Right lobe of liver (tissue), 6 donors: ENCODE results near the gene INIP. TPM values are rescaled to one million over a fixed set of nuclear protein-coding genes. Genes with fewer than 3 reads are reported as not detected.
"Not testable (repeated sequence)": the region's sequence is repeated elsewhere in the genome, so short reads cannot be mapped to it uniquely, and the experiment has no call there.

Source experiments
- ATAC-seq, 4 donors: fragments of 200-7000 bp; cut with Tn5 transposase; one replicate each; pipeline ENCODE4 v1.9.1; 2020; ENCODE audit warnings: mild to moderate bottlenecking in 4 of 4, moderate library complexity in 4 of 4
- DNase-seq, 3 donors: peaks; one replicate each; pipeline ENCODE4 v3.0.0-alpha.2; 2020
- H3K27ac ChIP-seq, 3 donors: fragments of 200-600 bp; one replicate each; pipeline ENCODE4 v1.8.0; 2022
- H3K27me3 ChIP-seq, 2 donors: fragments of 200-600 bp; one replicate each; pipeline ENCODE4 v1.8.0; 2022
- H3K36me3 ChIP-seq, 4 donors: fragments of 200-600 bp; sonication (generic) in 1 of 4; one replicate each; pipeline versions ENCODE4 v1.5.1 to v1.8.0; 2017 to 2022; ENCODE audit warnings: control low read depth in 1 of 4
- H3K4me1 ChIP-seq, 4 donors: fragments of 200-600 bp; sonication (generic) in 1 of 4; one replicate each; pipeline versions ENCODE4 v1.5.1 to v1.8.0; 2017 to 2022; ENCODE audit warnings: control low read depth in 1 of 4
- H3K4me3 ChIP-seq, 3 donors: fragments of 200-600 bp; one replicate each; pipeline ENCODE4 v1.8.0; 2022
- H3K9me3 ChIP-seq, 4 donors: fragments of 200-600 bp; sonication (generic) in 1 of 4; one replicate each; pipeline versions ENCODE4 v1.5.1 to v1.8.0; 2017 to 2022; ENCODE audit warnings: control low read depth in 1 of 4
- CTCF ChIP-seq, 4 donors: fragments of 200-600 bp in 3 of 4; fragments of 450-650 bp in 1 of 4; IDR thresholded peaks; one replicate each; pipeline versions ENCODE4 v1.5.1 to v1.8.0; 2016 to 2022; ENCODE audit warnings: antibody characterized with exemption in 4 of 4, mild to moderate bottlenecking in 2 of 4
- POLR2A ChIP-seq: fragments of 450-650 bp; IDR thresholded peaks from one replicate; pipeline ENCODE4 v1.6.1; 2017; ENCODE audit warnings: antibody characterized with exemption, mild to moderate bottlenecking
- WGBS: methylation state at CpG from one replicate; pipeline ENCODE4 v1.1.6; 2018; ENCODE audit warnings: low coverage, low lambda C conversion rate; ENCODE audit not compliant: insufficient coverage; ENCODE audit errors: missing lambda C conversion rate; 5-methylcytosine and 5-hydroxymethylcytosine counted together
- intact Hi-C, 2 donors: fragments of 100-400 bp; cut with DNase I; formaldehyde crosslinking; loops; one replicate each; pipeline versions ENCODE4 v1.11.2 to v1.14.1; 2022
- total RNA-seq, 6 experiments: library from RNA; depleted of rRNA in 2 of 6; stranded (reverse); fragments of >200 nt in 2 of 6; fragmentation: NEBNext Ultra II Directional in 3 of 6; extraction: Animal tissue kit (Norgen Biotek cat#: 25700) in 3 of 6; gene quantifications; one replicate each; pipeline versions ENCODE4 v1.1.0 to v1.2.4, GENCODE V29; 2016 to 2023
- donor health status: DM: no; HTN: yes; CAD: no.
- donor health status: DM: no; HTN: no; CAD: no.
- donor health status: DM: no; HTN: no; CAD: no.
- donor health status: DM: no; HTN: yes; CAD: no.
- donor health status: DM: no; HTN: yes; CAD: no.

The INIP gene
- total RNA-seq, 6 experiments from 2014 or later, result 8.2 to 15.5 (median 11.1) TPM

DNA sequence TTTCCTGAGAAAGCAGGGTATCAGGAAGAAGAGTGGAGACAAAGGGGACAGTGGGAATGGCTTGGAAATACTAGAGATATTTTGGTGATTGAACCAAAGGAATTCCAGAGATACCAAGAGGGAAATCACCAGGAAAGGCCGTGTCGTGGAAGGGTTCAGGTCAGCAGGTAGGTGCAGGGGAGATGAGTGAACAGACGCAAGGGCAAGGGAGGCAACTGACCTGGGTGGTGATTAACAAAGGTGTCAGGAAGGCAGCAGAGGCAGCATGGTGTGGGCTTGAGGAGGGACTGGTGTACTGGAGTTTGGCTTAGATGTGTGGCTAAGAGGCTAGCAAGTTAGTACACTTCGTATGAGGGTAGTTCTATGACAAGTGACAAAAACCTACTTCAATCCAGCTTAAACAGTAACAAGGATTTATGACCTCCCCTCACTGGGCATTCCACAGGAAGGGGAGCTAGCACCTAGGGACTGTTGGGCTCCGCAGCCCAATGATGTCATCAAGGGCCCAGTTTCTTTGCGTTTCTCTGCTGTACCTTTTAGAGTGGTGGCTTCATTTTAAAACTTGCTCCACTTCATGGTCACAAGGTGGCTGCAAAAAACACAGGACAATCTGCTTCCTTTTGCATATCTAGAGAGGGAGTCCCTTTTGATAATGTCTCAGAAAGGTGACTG, 37.0 kb downstream of the INIP start:
- Histone ChIP-seq H3K4me3 (no peak overlapping the region), H3K27me3 (no peaks in the 10 kb centered on the region), H3K36me3 (peaks cover 0 to 4% (median 0%) of the 10 kb centered on the region in 4 donors), H3K9me3 (no peaks in the 10 kb centered on the region), H3K27ac (no peak overlapping the region), H3K4me1 (no peaks in the 10 kb centered on the region)
- WGBS, result 88% methylated on average over 5 of the region's 6 CpGs
- TF ChIP-seq CTCF (IDR thresholded peaks at IDR 0.05) (no peak), POLR2A (no peak)
- intact Hi-C loops, result no loop called here
- DNase-seq, result no peak
- no peak for ATAC-seq

DNA sequence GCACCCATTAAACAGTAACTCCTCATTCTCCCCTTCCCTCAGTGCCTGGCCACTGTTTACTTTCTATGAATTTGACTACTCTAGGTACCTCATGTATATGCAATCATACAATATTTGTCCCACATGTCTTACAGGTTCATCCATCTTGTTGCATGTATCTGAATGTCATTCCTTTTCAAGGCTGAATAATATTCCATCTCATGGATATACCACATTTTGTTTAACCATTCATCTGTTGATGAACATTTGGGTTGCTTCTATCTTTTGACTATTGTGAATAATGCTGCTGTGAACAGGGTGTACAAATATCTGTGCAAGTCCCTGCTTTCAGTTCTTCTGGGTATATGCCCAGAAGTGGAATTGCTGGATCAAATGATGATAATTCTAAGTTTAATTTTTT, 40.9 kb downstream of the INIP start:
- ATAC-seq (no peak), DNase-seq (no peak)
- Histone ChIP-seq H3K4me1 (no peaks in the 10 kb centered on the region), H3K27me3 (no peaks in the 10 kb centered on the region), H3K27ac (no peak overlapping the region), H3K9me3 (no peaks in the 10 kb centered on the region), H3K36me3 (no peaks in the 10 kb centered on the region), H3K4me3 (no peak overlapping the region)
- intact Hi-C loops, result no loop called here
- TF ChIP-seq CTCF (IDR thresholded peaks at IDR 0.05), result no peak
- TF ChIP-seq POLR2A, result no peak

DNA sequence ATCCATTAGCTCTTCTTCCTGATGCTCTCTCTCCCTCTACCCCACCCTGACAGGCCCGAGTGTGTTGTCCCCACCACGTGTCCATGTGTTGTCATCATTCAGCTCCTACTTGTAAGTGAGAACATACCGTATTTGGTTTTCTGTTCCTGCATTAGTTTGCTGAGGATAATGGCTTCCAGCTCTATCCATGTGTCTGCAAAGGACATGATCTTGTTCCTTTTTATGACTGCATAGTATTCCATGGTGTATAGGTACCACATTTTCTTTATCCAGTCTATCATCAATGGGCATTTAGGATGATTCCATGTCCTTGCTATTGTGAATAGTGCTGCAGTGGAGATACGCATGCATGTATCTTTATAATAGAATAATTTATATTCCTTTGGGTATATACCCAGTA, 44.7 kb downstream of the INIP start:
- H3K4me3 ChIP-seq, H3K27me3 ChIP-seq, DNase-seq, H3K9me3 ChIP-seq, H3K4me1 ChIP-seq, H3K36me3 ChIP-seq, intact Hi-C loops, H3K27ac ChIP-seq, ATAC-seq: not testable (repeated sequence)
- WGBS, result 85% methylated on average over 4 of the region's 4 CpGs

DNA sequence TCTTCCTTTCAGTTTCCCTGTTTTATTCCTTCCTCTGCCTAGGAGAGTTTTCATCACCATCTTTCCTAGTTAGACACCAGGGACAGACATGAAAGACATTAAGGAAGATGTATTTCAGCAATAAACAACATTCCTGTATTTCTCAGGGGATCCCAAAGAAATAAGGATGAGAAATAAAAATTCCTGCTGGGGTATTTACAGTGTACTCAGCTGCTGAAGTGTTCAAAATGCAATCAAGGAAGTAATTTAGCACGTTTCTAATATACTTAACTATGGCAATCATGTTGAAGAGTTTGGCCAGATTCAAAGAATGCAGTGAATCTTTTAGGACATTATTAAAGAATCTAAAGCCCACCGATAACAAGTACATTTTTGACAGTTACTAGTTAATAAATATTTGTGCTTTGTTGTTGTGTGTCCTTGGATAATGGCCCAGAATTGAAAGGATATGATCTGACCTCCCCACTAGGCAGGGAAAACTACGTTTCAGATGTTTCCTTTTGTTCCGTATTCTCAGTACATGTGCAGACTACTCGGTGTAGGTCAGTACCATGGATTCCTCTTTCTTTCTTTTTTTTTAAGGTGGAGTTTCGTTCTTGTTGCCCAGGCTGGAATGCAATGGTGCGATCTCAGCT, 46.8 kb downstream of the INIP start:
- no peak for ATAC-seq
- WGBS, result 54% methylated on average over 5 of the region's 7 CpGs
- Histone ChIP-seq H3K4me1 (no peaks in the 10 kb centered on the region), H3K4me3 (no peak overlapping the region), H3K9me3 (no peaks in the 10 kb centered on the region), H3K36me3 (no peaks in the 10 kb centered on the region), H3K27me3 (no peaks in the 10 kb centered on the region), H3K27ac (no peak overlapping the region)
- intact Hi-C loops, result no loop called here
- TF ChIP-seq CTCF (IDR thresholded peaks at IDR 0.05) (no peak), POLR2A (no peak)
- no peak for DNase-seq

DNA sequence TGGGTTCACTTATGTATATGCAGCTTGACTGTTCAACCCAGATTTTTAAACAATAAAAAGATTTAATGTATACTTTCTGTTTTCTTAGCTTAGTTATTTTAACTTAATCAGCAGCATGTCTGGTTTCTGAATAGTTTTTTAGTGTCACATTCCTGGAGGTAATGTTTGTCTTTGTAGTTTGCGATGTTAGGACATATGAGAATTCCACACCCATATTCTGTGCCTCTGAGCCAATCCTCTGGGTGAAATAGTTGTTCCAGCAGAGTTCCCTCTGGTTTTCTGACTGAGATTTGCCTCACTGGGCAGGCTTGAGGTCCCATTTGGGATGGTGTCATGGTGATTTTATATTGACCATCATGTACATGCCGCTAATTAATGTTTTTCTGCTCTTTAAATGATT, 48.6 kb downstream of the INIP start:
- ATAC-seq (no peak), DNase-seq (no peak)
- no peaks in the 10 kb centered on the region for H3K36me3 ChIP-seq
- H3K27me3 ChIP-seq, result no peaks in the 10 kb centered on the region
- TF ChIP-seq POLR2A, result no peak
- H3K4me1 ChIP-seq, result no peaks in the 10 kb centered on the region
- intact Hi-C loops, result no loop called here
- H3K9me3 ChIP-seq, result no peaks in the 10 kb centered on the region
- WGBS, result 94% methylated on average over 2 of the region's 2 CpGs
- no peak overlapping the region for H3K27ac ChIP-seq
- no peak overlapping the region for H3K4me3 ChIP-seq
